Measurements from ENCODE around the gene ST3GAL3.

Gene ST3GAL3

DNA sequence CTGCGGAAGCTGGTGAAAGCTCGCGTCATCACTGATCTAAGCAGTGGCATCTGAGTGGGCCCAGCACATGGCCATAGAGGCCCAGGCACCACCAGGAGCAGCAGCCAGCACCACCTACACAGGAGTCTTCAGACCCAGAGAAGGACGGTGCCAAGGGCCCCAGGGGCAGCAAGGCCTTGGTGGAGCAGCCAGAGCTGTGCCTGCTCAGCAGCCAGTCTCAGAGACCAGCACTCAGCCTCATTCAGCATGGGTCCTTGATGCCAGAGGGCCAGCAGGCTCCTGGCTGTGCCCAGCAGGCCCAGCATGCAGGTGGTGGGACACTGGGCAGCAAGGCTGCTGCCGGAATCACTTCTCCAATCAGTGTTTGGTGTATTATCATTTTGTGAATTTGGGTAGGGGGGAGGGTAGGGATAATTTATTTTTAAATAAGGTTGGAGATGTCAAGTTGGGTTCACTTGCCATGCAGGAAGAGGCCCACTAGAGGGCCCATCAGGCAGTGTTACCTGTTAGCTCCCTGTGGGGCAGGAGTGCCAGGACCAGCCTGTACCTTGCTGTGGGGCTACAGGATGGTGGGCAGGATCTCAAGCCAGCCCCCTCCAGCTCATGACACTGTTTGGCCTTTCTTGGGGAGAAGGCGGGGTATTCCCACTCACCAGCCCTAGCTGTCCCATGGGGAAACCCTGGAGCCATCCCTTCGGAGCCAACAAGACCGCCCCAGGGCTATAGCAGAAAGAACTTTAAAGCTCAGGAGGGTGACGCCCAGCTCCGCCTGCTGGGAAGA lies 223.0 kb downstream of the ST3GAL3 start:
- Histone ChIP-seq H3K9me3 (ENCODE audit: low read depth, low read length) (no peaks in the 10 kb centered on the region), H3K9ac (ENCODE audit: insufficient read length) (no peak overlapping the region), H3K4me3 (0 out of 2 replicates have a peak overlapping the region, but pooled peaks have one; percentile 36), H3K36me3 (ENCODE audit: insufficient read depth, low read length) (no peaks in the 10 kb centered on the region; the same call in 1 of the 2 replicates), H3K27ac (peak overlapping the region; percentile 70)
- peak; percentile 61 for DNase-seq (ENCODE audit: low read depth, low spot score)
- TF ChIP-seq FOXP2 (optimal IDR thresholded peaks at IDR 0.05; ENCODE audit: control extremely low read depth, extremely low read length, insufficient read depth) (no peak), EZH2 (IDR thresholded peaks at IDR 0.05) (no peak), POLR2AphosphoS5 (IDR thresholded peaks at IDR 0.05; ENCODE audit: borderline replicate concordance, low read depth, low read length) (no peak)

DNA sequence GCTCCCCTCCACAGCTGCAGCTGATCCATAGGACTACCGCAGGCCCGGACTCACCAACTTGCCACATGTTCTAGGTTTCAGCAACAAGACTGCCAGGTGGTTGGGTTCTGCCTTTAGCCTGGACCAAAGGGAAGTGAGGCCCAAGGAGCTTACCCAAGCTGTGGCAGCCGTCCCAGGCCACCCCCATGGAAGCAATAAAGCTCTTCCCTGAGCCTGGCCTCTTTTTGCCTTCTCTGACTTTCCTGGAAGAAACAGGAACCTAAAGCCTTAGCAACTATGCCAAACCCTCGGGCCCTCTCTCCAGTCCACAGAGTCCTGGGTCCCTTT lies 223.6 kb downstream of the ST3GAL3 start:
- Histone ChIP-seq H3K4me3 (0 out of 2 replicates have a peak overlapping the region, but pooled peaks have one; percentile 36), H3K36me3 (ENCODE audit: insufficient read depth, low read length) (no peaks in the 10 kb centered on the region; the same call in 1 of the 2 replicates), H3K9ac (ENCODE audit: insufficient read length) (no peak overlapping the region), H3K9me3 (ENCODE audit: low read depth, low read length) (no peaks in the 10 kb centered on the region), H3K27ac (peak overlapping the region; percentile 70)
- no peak for DNase-seq (ENCODE audit: low read depth, low spot score)
- no peak for TF ChIP-seq EZH2 (IDR thresholded peaks at IDR 0.05)
- no peak for TF ChIP-seq FOXP2 (optimal IDR thresholded peaks at IDR 0.05; ENCODE audit: control extremely low read depth, extremely low read length, insufficient read depth)
- 0 out of 2 replicates have a peak, but pooled peaks have one; percentile 33 for TF ChIP-seq POLR2AphosphoS5 (IDR thresholded peaks at IDR 0.05; ENCODE audit: borderline replicate concordance, low read depth, low read length)

- Histone ChIP-seq H3K9me3 (ENCODE audit: low read depth, low read length) (no peaks in the 10 kb centered on the region), H3K4me3 (no peak overlapping the region), H3K27ac (peak overlapping the region; percentile 70), H3K36me3 (ENCODE audit: insufficient read depth, low read length) (peaks cover 5% of the 10 kb centered on the region), H3K9ac (ENCODE audit: insufficient read length) (no peak overlapping the region)
- TF ChIP-seq FOXP2 (optimal IDR thresholded peaks at IDR 0.05; ENCODE audit: control extremely low read depth, extremely low read length, insufficient read depth): no peak
- TF ChIP-seq POLR2AphosphoS5 (IDR thresholded peaks at IDR 0.05; ENCODE audit: borderline replicate concordance, low read depth, low read length): no peak
- no peak for TF ChIP-seq EZH2 (IDR thresholded peaks at IDR 0.05)
- DNase-seq (ENCODE audit: low read depth, low spot score): no peak
These were observed 224.7 kb downstream of the ST3GAL3 start for GRCh38 chr1:43931711-43932660.

DNA sequence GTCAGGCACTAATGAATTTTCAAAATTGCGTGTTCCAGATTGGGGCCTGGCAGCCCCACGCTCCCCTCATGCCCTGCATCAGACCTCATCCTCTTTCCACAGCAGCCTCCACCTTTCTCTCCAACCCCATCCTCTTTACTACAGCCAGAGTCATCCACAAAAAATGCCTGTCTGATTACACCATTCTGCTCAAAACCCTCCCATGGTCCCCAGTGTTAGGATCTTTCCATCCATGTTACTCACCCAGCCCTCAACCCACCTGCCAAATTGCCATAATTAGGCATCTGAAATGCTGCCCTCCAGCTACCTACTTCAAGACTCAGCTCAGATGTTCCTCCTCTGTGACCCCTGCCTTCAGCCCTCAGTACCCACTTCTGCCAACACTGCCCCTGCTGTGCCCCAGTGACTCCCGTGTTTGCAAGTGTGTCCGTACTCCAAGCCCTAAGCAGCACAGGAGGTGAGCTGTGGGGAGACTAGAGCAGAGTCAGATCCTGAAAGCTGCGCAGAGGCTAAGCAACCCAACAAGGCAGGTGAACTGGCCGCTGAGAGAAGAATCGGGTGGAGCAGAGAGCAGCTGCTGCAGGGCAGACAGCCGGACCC lies 225.6 kb downstream of the ST3GAL3 start:
- Histone ChIP-seq H3K4me3 (peak overlapping the region; percentile 80), H3K9me3 (ENCODE audit: low read depth, low read length) (no peaks in the 10 kb centered on the region), H3K9ac (ENCODE audit: insufficient read length) (peak overlapping the region; percentile 73), H3K27ac (peak overlapping the region; percentile 32; the same call in 1 of the 2 replicates), H3K36me3 (ENCODE audit: insufficient read depth, low read length) (peaks cover 8% of the 10 kb centered on the region)
- DNase-seq (ENCODE audit: low read depth, low spot score): no peak
- TF ChIP-seq FOXP2 (optimal IDR thresholded peaks at IDR 0.05; ENCODE audit: control extremely low read depth, extremely low read length, insufficient read depth) (no peak), POLR2AphosphoS5 (IDR thresholded peaks at IDR 0.05; ENCODE audit: borderline replicate concordance, low read depth, low read length) (no peak), EZH2 (IDR thresholded peaks at IDR 0.05) (no peak)

DNA sequence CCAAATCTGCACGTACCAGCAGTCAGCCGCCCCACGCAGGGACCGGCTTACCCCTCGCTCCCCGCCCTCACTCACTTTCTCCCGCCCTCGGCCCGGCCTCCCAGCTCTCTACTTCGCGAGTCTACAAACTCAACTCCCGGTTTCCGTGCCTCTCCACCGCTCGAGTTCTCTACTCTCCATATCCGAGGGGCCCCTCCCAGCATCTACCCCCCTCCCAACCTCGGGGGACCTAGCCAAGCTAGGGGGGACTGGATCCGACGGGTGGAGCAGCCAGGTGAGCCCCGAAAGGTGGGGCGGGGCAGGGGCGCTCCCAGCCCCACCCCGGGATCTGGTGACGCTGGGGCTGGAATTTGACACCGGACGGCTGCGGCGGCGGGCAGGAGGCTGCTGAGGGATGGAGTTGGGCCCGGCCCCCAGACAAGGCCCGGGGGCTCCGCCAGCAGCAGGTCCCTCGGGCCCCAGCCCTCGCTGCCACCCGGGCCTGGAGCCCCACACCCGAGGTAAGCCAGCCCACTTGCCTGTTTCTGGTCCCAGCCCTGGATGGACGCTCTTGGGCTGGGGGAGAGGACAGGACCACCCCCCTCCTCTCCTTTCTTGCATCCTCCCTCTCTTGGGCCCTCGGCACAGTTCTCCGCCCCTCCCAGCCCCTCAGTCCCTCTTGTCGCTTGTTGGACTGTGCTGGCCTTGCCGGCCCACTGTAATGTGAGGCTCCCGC lies 226.2 kb downstream of the ST3GAL3 start, which contains the start of gene ARTN:
TSS of gene ARTN (plus strand) at position 416 of the 715 bp plus-strand sequence. CDS start 1,856 bp downstream, outside the sequence.
- peak within 1 kb of the TSS; percentile 32 for H3K27ac ChIP-seq
- no peaks in the 10 kb centered on the region for H3K9me3 ChIP-seq (ENCODE audit: low read depth, low read length)
- H3K36me3 ChIP-seq (ENCODE audit: insufficient read depth, low read length): peaks cover 8% of the 10 kb centered on the region
- DNase-seq (ENCODE audit: low read depth, low spot score): no peak
- H3K9ac ChIP-seq (ENCODE audit: insufficient read length): peak within 1 kb of the TSS; percentile 73
- TF ChIP-seq POLR2AphosphoS5 (IDR thresholded peaks at IDR 0.05; ENCODE audit: borderline replicate concordance, low read depth, low read length) (no peak; the same call in none of the 2 replicates), FOXP2 (optimal IDR thresholded peaks at IDR 0.05; ENCODE audit: control extremely low read depth, extremely low read length, insufficient read depth) (no peak), EZH2 (IDR thresholded peaks at IDR 0.05) (no peak)
- peak within 1 kb of the TSS; percentile 80 for H3K4me3 ChIP-seq

DNA sequence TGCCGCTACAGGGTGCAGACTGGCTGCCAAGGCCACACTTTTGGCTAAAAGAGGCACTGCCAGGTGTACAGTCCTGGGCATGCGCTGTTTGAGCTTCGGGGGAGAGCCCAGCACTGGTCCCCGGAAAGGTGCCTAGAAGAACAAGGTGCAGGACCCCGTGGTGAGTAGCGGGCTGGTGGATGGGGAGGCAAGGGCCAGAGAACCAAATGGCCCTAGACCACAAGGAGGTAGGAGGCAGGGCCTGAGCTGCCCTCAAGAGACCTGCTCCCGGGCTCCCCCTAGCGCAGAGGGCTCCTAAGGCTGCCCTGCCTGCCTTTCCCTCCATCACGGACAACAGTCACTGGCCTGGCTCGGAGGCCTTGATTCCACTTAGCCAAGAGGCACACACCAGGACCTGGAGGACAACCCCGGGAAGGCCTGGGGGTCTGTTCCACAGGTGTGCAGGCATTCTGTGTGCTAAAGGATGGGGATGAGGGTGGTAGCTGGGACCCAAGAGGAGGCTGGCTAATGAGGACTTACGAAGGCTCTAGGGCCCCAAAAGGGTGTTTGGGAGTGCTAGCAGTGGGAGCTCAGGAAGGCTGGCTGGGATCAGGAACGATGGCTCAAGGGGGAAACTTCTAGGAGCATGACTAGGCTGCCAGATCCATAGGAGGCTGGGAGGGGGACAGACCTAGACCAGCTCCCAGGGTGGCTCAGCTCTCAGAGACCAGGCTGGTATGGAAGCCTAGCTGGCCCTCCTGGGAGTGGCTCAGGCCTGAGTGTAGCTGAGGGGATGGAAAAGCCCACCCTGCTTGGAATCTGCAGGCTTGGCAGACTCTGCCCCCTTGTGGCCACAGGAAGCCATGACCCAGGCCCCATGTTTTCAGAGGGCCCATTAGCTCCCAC lies 227.0 kb downstream of the ST3GAL3 start:
- no peak for DNase-seq (ENCODE audit: low read depth, low spot score)
- H3K27ac ChIP-seq: peak overlapping the region; percentile 32
- no peak for TF ChIP-seq EZH2 (IDR thresholded peaks at IDR 0.05)
- no peak for TF ChIP-seq FOXP2 (optimal IDR thresholded peaks at IDR 0.05; ENCODE audit: control extremely low read depth, extremely low read length, insufficient read depth)
- TF ChIP-seq POLR2AphosphoS5 (IDR thresholded peaks at IDR 0.05; ENCODE audit: borderline replicate concordance, low read depth, low read length): no peak
- peaks cover 8% of the 10 kb centered on the region for H3K36me3 ChIP-seq (ENCODE audit: insufficient read depth, low read length)
- no peaks in the 10 kb centered on the region for H3K9me3 ChIP-seq (ENCODE audit: low read depth, low read length)
- peak overlapping the region; percentile 80 for H3K4me3 ChIP-seq
- peak overlapping the region; percentile 73 for H3K9ac ChIP-seq (ENCODE audit: insufficient read length)

DNA sequence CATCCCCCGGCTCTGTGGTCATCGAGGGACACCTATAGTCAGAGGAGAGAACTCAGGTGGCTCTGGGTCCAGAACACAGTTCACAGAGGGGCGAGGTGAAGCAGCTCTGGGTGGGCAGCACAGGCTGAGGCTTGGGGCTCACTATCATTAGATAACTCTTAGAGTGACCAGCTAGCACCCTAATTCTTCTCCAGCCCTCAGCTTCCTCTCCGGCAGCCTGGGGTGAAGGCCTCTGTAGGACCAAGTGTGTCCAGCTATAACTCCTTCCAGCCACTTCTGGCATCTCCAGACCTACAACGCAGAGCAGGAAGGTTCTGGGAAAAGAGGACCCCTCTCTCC lies 227.6 kb downstream of the ST3GAL3 start:
- H3K9ac ChIP-seq (ENCODE audit: insufficient read length): peak overlapping the region; percentile 39
- TF ChIP-seq FOXP2 (optimal IDR thresholded peaks at IDR 0.05; ENCODE audit: control extremely low read depth, extremely low read length, insufficient read depth) (no peak), EZH2 (IDR thresholded peaks at IDR 0.05) (no peak), POLR2AphosphoS5 (IDR thresholded peaks at IDR 0.05; ENCODE audit: borderline replicate concordance, low read depth, low read length) (no peak)
- DNase-seq (ENCODE audit: low read depth, low spot score): no peak
- peaks cover 8% of the 10 kb centered on the region for H3K36me3 ChIP-seq (ENCODE audit: insufficient read depth, low read length)
- H3K27ac ChIP-seq: no peak overlapping the region
- H3K9me3 ChIP-seq (ENCODE audit: low read depth, low read length): no peaks in the 10 kb centered on the region
- H3K4me3 ChIP-seq: peak overlapping the region; percentile 80
